ENCODE data around the gene NCK2. TPM values are rescaled to one million over a fixed set of nuclear protein-coding genes. Genes with fewer than 3 reads are reported as not detected.

NCK2 gene
- total RNA-seq, 2 donors from 2014 or later: 36.6 to 42.8 TPM

- WGBS, 2 donors: 84 to 88% methylated on average over 10 to 12 of the region's 12 CpGs
- Histone ChIP-seq H3K4me3 (no peak overlapping the region), H3K36me3 (replicated peaks in 1 of 2; ENCODE audit: insufficient read depth in 1 of 2, low read depth in 2 of 2) (no peaks in the 10 kb centered on the region), H3K4me1 (peaks cover 38% of the 10 kb centered on the region), H3K27me3 (no peaks in the 10 kb centered on the region), H3K27ac (no peak overlapping the region), H3K9me3 (no peaks in the 10 kb centered on the region)
- TF ChIP-seq POLR2A (IDR thresholded peaks at IDR 0.05) (no peak), CTCF (IDR thresholded peaks at IDR 0.05) (no peak)
- DNase-seq (no peak), ATAC-seq (no peak)
- intact Hi-C loops (cut with DNase I): no loop called here
Observed at GRCh38 chr2:105760639-105761337, 16.1 kb downstream of the NCK2 start.

- Histone ChIP-seq H3K4me3 (no peak overlapping the region), H3K4me1 (peaks cover 48% of the 10 kb centered on the region), H3K27me3 (no peaks in the 10 kb centered on the region), H3K36me3 (replicated peaks in 1 of 2; ENCODE audit: insufficient read depth in 1 of 2, low read depth in 2 of 2) (no peaks in the 10 kb centered on the region), H3K9me3 (no peaks in the 10 kb centered on the region), H3K27ac (peak overlapping the region in 3 of 4 donors; percentile 1 to 43 (median 5))
- intact Hi-C loops (cut with DNase I): no loop called here
- WGBS, 2 donors: 74 to 76% methylated on average over 11 of the region's 11 CpGs
- ATAC-seq: no peak
- no peak for TF ChIP-seq CTCF (IDR thresholded peaks at IDR 0.05)
- no peak for TF ChIP-seq POLR2A (IDR thresholded peaks at IDR 0.05)
- no peak for DNase-seq
Observed at GRCh38 chr2:105761931-105762515, 17.3 kb downstream of the NCK2 start.

GRCh38 chr2:105763076-105763475 lies 18.4 kb downstream of the NCK2 start:
- Histone ChIP-seq H3K36me3 (replicated peaks in 1 of 2; ENCODE audit: insufficient read depth in 1 of 2, low read depth in 2 of 2) (no peaks in the 10 kb centered on the region), H3K9me3 (no peaks in the 10 kb centered on the region), H3K4me3 (no peak overlapping the region), H3K27me3 (no peaks in the 10 kb centered on the region), H3K27ac (peak overlapping the region in 1 of 4 donors; percentile 5), H3K4me1 (peaks cover 39% of the 10 kb centered on the region)
- WGBS, 2 donors: 56 to 85% methylated on average over 10 of the region's 10 CpGs
- ATAC-seq (no peak), DNase-seq (no peak)
- TF ChIP-seq CTCF (IDR thresholded peaks at IDR 0.05) (no peak), POLR2A (IDR thresholded peaks at IDR 0.05) (no peak)
- intact Hi-C loops (cut with DNase I): no loop called here

GRCh38 chr2:105764059-105764458 lies 19.3 kb downstream of the NCK2 start:
- WGBS, 2 donors: 58 to 63% methylated on average over 9 of the region's 9 CpGs
- H3K27me3 ChIP-seq: no peaks in the 10 kb centered on the region
- no peak for ATAC-seq
- intact Hi-C loops (cut with DNase I): no loop called here
- H3K27ac ChIP-seq: no peak overlapping the region
- no peaks in the 10 kb centered on the region for H3K36me3 ChIP-seq (replicated peaks in 1 of 2; ENCODE audit: insufficient read depth in 1 of 2, low read depth in 2 of 2)
- no peaks in the 10 kb centered on the region for H3K9me3 ChIP-seq
- TF ChIP-seq CTCF (IDR thresholded peaks at IDR 0.05) (no peak), POLR2A (IDR thresholded peaks at IDR 0.05) (no peak)
- H3K4me3 ChIP-seq: no peak overlapping the region
- peaks cover 38% of the 10 kb centered on the region for H3K4me1 ChIP-seq
- DNase-seq: no peak

Measured in body of pancreas (tissue), 4 donors.